SJCRH30 (cell line): ENCODE measurements around the gene PREP. TPM values are rescaled to one million over a fixed set of nuclear protein-coding genes. Genes with fewer than 3 reads are reported as not detected.

Source experiments
- DNase-seq, 2 experiments: peaks; one replicate each; pipeline ENCODE4 v3.0.0-alpha.2; 2015 to 2020
- H3K27ac ChIP-seq: fragments of 250-450 bp; sonication (Bioruptor Pico); 2 replicates; pipeline ENCODE4 v1.5.1; 2020; ENCODE audit warnings: mild to moderate bottlenecking, moderate library complexity
- H3K27me3 ChIP-seq: fragments of 250-450 bp; sonication (Bioruptor Pico); 2 replicates; pipeline ENCODE4 v1.5.1; 2020; ENCODE audit warnings: mild to moderate bottlenecking, moderate library complexity
- H3K36me3 ChIP-seq: fragments of 250-450 bp; sonication (Bioruptor Pico); 2 replicates; pipeline ENCODE4 v1.5.1; 2020; ENCODE audit warnings: mild to moderate bottlenecking, moderate library complexity
- H3K4me1 ChIP-seq: fragments of 250-450 bp; sonication (Bioruptor Pico); 2 replicates; pipeline ENCODE4 v1.5.1; 2020; ENCODE audit warnings: mild to moderate bottlenecking, moderate library complexity
- H3K4me3 ChIP-seq: fragments of 250-450 bp; sonication (Bioruptor Pico); 2 replicates; pipeline ENCODE4 v1.5.1; 2020; ENCODE audit warnings: mild to moderate bottlenecking, moderate library complexity
- H3K9me3 ChIP-seq: fragments of 250-450 bp; sonication (Bioruptor Pico); replicated peaks from 2 replicates; pipeline ENCODE4 v1.5.1; 2020; ENCODE audit warnings: mild to moderate bottlenecking, moderate library complexity
- total RNA-seq: library from RNA; depleted of rRNA; stranded (reverse); fragments of >200 nt; shearing (Covaris generic); gene quantifications from 2 replicates; pipeline ENCODE4 v1.2.3, GENCODE V29; 2014

Gene PREP
- total RNA-seq, 1 experiment from 2014 or later, result 46.4 TPM

GRCh38 chr6:105319331-105319730 is 83.6 kb downstream of the PREP start:
- Histone ChIP-seq H3K4me3 (no peak overlapping the region), H3K36me3 (peaks cover 32% of the 10 kb centered on the region), H3K27me3 (no peaks in the 10 kb centered on the region), H3K4me1 (peaks cover 38% of the 10 kb centered on the region), H3K27ac (no peak overlapping the region), H3K9me3 (no peaks in the 10 kb centered on the region)
- DNase-seq, result no peak

- no peak for DNase-seq
- H3K9me3 ChIP-seq, result no peaks in the 10 kb centered on the region
- peaks cover 31% of the 10 kb centered on the region for H3K36me3 ChIP-seq
- peaks cover 31% of the 10 kb centered on the region for H3K4me1 ChIP-seq
- no peaks in the 10 kb centered on the region for H3K27me3 ChIP-seq
- no peak overlapping the region for H3K27ac ChIP-seq
- H3K4me3 ChIP-seq, result no peak overlapping the region
These were observed 84.2 kb downstream of the PREP start for GRCh38 chr6:105318660-105319059.

- Histone ChIP-seq H3K36me3 (peaks cover 27% of the 10 kb centered on the region), H3K4me3 (no peak overlapping the region), H3K27ac (no peak overlapping the region), H3K4me1 (peaks cover 23% of the 10 kb centered on the region), H3K27me3 (no peaks in the 10 kb centered on the region), H3K9me3 (no peaks in the 10 kb centered on the region)
- peak in 1 of 2 experiments; percentile 14 for DNase-seq
These were observed 85.0 kb downstream of the PREP start for GRCh38 chr6:105317607-105318533.

GRCh38 chr6:105313211-105313610 is 89.7 kb downstream of the PREP start:
- no peak overlapping the region for H3K4me3 ChIP-seq
- H3K4me1 ChIP-seq, result no peaks in the 10 kb centered on the region
- no peaks in the 10 kb centered on the region for H3K27me3 ChIP-seq
- peaks cover 27% of the 10 kb centered on the region for H3K36me3 ChIP-seq
- H3K9me3 ChIP-seq, result no peaks in the 10 kb centered on the region
- DNase-seq, result no peak
- no peak overlapping the region for H3K27ac ChIP-seq

- no peak overlapping the region for H3K4me3 ChIP-seq
- no peaks in the 10 kb centered on the region for H3K27me3 ChIP-seq
- H3K9me3 ChIP-seq, result no peaks in the 10 kb centered on the region
- H3K27ac ChIP-seq, result no peak overlapping the region
- DNase-seq, result no peak
- H3K4me1 ChIP-seq, result no peaks in the 10 kb centered on the region
- H3K36me3 ChIP-seq, result peaks cover 30% of the 10 kb centered on the region
These were observed 91.9 kb downstream of the PREP start for GRCh38 chr6:105310947-105311346.

DNA sequence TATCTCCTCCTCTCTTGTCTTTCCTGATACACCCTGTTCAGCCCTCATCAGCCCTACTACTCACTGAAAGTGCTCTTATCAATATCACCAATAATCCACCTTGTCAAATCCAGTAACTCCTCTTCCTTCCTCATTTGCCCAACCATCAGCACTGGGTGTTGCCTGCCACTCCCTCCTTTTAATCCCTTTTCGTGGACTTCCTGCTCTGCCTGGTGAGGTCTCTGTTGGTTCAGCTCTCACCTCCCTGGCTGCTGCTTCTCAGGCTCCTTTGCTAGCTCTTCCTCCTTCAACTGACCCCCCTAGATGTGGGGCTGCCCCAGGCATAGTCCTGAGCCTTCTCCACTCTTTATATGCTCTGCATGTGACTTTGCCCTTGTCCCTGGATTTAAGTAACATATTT is 92.5 kb downstream of the PREP start:
- peaks cover 26% of the 10 kb centered on the region for H3K36me3 ChIP-seq

GRCh38 chr6:105308840-105309239 is 94.0 kb downstream of the PREP start:
- Histone ChIP-seq H3K4me3 (no peak overlapping the region), H3K27ac (no peak overlapping the region), H3K36me3 (peaks cover 22% of the 10 kb centered on the region), H3K27me3 (no peaks in the 10 kb centered on the region), H3K4me1 (no peaks in the 10 kb centered on the region), H3K9me3 (no peaks in the 10 kb centered on the region)
- no peak for DNase-seq

More for the DNA sequence above, 92.5 kb downstream of the PREP start:
- no peaks in the 10 kb centered on the region for H3K9me3 ChIP-seq
- no peak overlapping the region for H3K4me3 ChIP-seq
- no peak for DNase-seq
- H3K27ac ChIP-seq, result no peak overlapping the region
- no peaks in the 10 kb centered on the region for H3K4me1 ChIP-seq
- H3K27me3 ChIP-seq, result no peaks in the 10 kb centered on the region

DNA sequence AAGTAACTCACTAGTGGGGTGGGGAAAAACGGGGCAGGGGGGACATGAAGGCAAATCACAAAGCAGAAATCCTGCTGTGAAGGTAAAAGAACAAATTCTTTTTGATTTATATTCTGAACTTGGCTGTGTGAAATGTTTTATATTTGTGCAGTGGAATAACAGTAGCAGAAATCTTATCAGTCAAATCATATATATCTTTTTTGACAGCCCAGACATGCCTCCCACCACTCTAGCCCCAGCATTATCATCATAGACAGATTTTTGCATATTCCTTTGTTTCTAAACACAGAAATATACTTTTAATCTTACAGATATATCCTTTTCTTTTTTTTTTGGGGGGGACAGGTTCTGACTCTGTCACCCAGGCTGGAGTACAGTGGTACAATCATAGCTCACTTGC is 97.4 kb downstream of the PREP start:
- Histone ChIP-seq H3K27ac (no peak overlapping the region), H3K27me3 (no peaks in the 10 kb centered on the region)

DNA sequence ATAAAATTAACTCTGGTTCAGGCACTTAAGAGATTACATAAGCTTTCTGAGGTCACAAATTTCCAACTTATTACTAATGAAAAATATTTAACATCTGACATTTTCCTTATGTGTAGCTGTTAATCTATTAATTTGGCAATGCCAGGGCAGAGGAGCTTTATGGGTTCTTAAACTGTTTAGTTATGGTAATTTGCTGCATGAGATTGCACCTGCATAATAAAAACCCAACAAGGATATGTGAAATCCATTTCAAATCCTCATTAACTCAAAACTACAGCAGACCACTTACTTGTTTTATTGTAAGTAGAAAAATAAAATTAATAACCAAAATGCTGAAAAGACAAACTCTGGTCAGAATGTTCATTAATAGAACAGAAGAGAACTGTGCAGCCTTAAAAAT is 98.1 kb downstream of the PREP start:
- H3K9me3 ChIP-seq, result no peaks in the 10 kb centered on the region
- no peak for DNase-seq
- H3K36me3 ChIP-seq, result peaks cover 20% of the 10 kb centered on the region
- H3K4me1 ChIP-seq, result no peaks in the 10 kb centered on the region; the same call in 1 of the 2 replicates
- no peak overlapping the region for H3K4me3 ChIP-seq
- H3K27ac ChIP-seq, result no peak overlapping the region
- H3K27me3 ChIP-seq, result no peaks in the 10 kb centered on the region

More for the DNA sequence above, 97.4 kb downstream of the PREP start:
- no peak overlapping the region for H3K4me3 ChIP-seq
- no peaks in the 10 kb centered on the region; the same call in 1 of the 2 replicates for H3K4me1 ChIP-seq
- H3K9me3 ChIP-seq, result no peaks in the 10 kb centered on the region
- no peak for DNase-seq
- peaks cover 20% of the 10 kb centered on the region for H3K36me3 ChIP-seq

GRCh38 chr6:105304366-105304765 is 98.5 kb downstream of the PREP start:
- H3K27me3 ChIP-seq, result no peaks in the 10 kb centered on the region
- no peak overlapping the region for H3K27ac ChIP-seq
- DNase-seq, result no peak
- H3K4me1 ChIP-seq, result no peaks in the 10 kb centered on the region; the same call in 1 of the 2 replicates
- H3K9me3 ChIP-seq, result no peaks in the 10 kb centered on the region
- no peak overlapping the region for H3K4me3 ChIP-seq
- H3K36me3 ChIP-seq, result peaks cover 18% of the 10 kb centered on the region

- no peaks in the 10 kb centered on the region; the same call in 1 of the 2 replicates for H3K4me1 ChIP-seq
- H3K27me3 ChIP-seq, result no peaks in the 10 kb centered on the region
- DNase-seq, result no peak
- peaks cover 11% of the 10 kb centered on the region for H3K36me3 ChIP-seq
- no peak overlapping the region for H3K27ac ChIP-seq
- no peak overlapping the region for H3K4me3 ChIP-seq
- no peaks in the 10 kb centered on the region for H3K9me3 ChIP-seq
These were observed 100.2 kb downstream of the PREP start for GRCh38 chr6:105302617-105303128.

DNA sequence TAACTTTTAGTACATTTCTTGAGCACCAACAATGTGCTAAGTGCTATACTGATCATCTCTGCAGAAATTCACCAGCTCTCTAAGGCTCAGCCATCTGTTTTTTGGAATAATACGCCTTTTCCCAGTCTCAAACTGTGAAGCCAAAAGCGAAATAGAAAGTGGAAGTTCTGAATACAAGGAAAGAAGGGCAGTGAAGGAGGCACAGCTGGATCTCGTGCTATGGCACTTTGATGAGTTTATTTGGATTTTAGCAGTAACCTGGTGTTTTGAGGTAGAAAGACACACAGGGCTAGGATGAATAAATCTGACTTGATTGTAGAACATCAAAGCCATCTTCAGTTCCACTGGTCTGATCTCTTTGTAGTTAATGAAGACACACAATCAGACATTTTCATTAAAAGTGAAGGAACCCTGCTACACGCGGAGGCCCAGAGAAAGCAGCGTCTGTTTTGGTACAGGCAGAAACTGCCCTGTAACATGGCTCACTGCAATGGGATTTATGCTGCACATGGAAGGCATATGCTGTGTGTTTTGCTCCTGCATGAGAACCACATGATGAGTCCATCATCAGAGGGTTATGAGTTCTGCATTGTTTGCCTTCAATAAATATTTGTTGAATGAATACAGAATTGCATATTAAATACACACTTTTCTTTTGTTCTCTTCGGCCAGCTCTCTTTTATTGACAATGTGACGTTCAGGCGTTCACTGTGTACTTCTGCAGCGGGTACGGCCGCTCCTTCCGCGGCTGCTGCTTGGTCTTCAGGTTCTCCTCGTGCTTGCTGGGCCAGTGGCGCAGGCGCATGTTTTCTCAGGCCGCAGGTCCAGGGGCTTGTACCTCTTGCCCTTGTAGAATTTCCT is 100.9 kb downstream of the PREP start:
- Histone ChIP-seq H3K36me3 (peaks cover 4% of the 10 kb centered on the region), H3K9me3 (no peaks in the 10 kb centered on the region), H3K27ac (no peak overlapping the region), H3K4me3 (no peak overlapping the region), H3K4me1 (no peaks in the 10 kb centered on the region; the same call in 1 of the 2 replicates), H3K27me3 (no peaks in the 10 kb centered on the region)
- DNase-seq, result no peak

- Histone ChIP-seq H3K36me3 (peaks cover 3% of the 10 kb centered on the region; the same call in 1 of the 2 replicates), H3K27me3 (no peaks in the 10 kb centered on the region), H3K9me3 (no peaks in the 10 kb centered on the region), H3K4me3 (no peak overlapping the region), H3K27ac (no peak overlapping the region), H3K4me1 (no peaks in the 10 kb centered on the region; the same call in 1 of the 2 replicates)
- peak in 1 of 2 experiments; percentile 35 for DNase-seq
These were observed 101.8 kb downstream of the PREP start for GRCh38 chr6:105301072-105301503.

DNA sequence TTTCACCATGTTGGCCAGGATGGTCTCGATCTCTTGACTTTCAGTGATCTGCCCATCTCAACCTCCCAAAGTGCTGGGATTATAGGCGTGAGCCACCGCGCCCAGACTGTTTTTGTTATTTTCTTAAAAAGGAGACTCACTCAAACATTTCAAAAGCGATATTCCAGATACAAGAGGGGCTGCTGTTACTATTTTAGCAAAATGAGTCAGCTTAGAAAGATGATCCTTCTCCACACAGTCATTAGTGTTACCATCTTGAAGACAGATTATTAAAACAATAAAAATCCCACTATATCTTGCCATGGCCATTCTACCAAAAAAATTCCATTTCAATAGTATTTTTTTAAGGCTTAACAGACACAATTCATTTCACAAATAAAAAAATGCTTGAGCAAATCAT is 102.8 kb downstream of the PREP start:
- peaks cover 3% of the 10 kb centered on the region; the same call in 1 of the 2 replicates for H3K36me3 ChIP-seq
- no peak overlapping the region for H3K4me3 ChIP-seq
- H3K9me3 ChIP-seq, result no peaks in the 10 kb centered on the region
- H3K27ac ChIP-seq, result no peak overlapping the region
- no peaks in the 10 kb centered on the region; the same call in 1 of the 2 replicates for H3K4me1 ChIP-seq
- no peak for DNase-seq
- no peaks in the 10 kb centered on the region for H3K27me3 ChIP-seq
